ENCODE data around the gene ULK2.

ULK2 gene

DNA sequence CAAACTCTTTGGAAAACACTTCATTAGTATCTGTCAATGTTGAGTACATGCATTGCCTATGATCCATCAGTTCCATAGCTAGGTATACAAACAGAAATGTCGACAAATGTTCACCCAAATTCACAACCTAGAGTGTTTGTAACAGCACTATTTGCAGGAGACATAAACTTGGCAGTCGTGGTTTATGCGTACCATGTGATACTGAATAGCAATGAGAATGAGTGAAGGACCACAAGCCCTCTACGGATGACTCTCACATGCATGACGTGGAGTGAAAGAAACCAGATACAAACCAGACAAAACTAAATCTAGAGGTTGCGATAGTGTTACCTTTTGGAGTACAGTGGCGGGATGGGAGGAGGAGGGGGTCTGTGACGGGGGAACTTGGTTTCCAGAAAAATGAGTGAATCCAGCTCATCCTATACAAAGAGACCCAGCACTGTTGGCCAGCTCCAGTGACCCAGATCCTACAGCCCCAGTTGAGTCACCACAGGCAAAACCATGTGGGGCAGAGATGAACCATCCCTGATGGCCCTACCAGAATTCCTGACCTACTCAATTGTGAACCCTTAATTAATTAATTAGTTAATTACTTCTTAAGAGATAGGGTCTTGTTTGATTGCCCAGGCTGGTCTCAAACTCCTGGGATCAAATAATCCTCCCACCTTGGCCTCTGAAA, 15.9 kb upstream of the ULK2 start:
- no peak overlapping the region for H3K4me3 ChIP-seq (ENCODE audit: low read depth, low read length)
- no peak for DNase-seq (ENCODE audit: low read depth)
- TF ChIP-seq, protein P1, sequence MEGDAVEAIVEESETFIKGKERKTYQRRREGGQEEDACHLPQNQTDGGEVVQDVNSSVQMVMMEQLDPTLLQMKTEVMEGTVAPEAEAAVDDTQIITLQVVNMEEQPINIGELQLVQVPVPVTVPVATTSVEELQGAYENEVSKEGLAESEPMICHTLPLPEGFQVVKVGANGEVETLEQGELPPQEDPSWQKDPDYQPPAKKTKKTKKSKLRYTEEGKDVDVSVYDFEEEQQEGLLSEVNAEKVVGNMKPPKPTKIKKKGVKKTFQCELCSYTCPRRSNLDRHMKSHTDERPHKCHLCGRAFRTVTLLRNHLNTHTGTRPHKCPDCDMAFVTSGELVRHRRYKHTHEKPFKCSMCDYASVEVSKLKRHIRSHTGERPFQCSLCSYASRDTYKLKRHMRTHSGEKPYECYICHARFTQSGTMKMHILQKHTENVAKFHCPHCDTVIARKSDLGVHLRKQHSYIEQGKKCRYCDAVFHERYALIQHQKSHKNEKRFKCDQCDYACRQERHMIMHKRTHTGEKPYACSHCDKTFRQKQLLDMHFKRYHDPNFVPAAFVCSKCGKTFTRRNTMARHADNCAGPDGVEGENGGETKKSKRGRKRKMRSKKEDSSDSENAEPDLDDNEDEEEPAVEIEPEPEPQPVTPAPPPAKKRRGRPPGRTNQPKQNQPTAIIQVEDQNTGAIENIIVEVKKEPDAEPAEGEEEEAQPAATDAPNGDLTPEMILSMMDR (conservative IDR thresholded peaks at IDR 0.05; ENCODE audit: low read depth, low read length), result no peak

DNA sequence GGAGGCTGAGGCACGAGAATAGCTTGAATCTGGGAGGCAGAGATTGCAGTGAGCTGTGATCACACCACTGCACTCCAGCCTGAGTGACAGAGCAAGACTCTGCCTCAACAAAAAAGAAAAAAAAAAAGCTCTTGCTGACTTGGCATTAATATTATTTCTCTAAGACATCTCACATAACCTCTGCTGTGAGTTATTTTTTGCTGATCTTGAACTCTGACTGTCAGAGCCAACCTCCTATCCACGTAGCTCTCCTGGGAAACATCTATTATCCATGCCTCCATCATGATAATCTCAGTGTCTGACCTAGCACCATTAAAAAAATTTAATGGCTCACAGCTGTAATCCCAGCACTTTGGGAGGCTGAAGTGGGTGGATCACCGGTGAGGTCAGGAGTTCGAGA, 12.7 kb upstream of the ULK2 start:
- no peak for DNase-seq (ENCODE audit: low read depth)
- no peak overlapping the region for H3K4me3 ChIP-seq (ENCODE audit: low read depth, low read length)
- TF ChIP-seq, protein P1 (conservative IDR thresholded peaks at IDR 0.05; ENCODE audit: low read depth, low read length), result no peak

- TF ChIP-seq, protein P1 (conservative IDR thresholded peaks at IDR 0.05; ENCODE audit: low read depth, low read length), result no peak
- H3K4me3 ChIP-seq (ENCODE audit: low read depth, low read length), result no peak overlapping the region
- no peak for DNase-seq (ENCODE audit: low read depth)
Observed at GRCh38 chr17:19877364-19877945, 9.7 kb upstream of the ULK2 start.

- H3K4me3 ChIP-seq (ENCODE audit: low read depth, low read length), result no peak overlapping the region
- TF ChIP-seq, protein P1 (conservative IDR thresholded peaks at IDR 0.05; ENCODE audit: low read depth, low read length), result no peak
Observed at GRCh38 chr17:19876529-19877161, 8.9 kb upstream of the ULK2 start.

DNA sequence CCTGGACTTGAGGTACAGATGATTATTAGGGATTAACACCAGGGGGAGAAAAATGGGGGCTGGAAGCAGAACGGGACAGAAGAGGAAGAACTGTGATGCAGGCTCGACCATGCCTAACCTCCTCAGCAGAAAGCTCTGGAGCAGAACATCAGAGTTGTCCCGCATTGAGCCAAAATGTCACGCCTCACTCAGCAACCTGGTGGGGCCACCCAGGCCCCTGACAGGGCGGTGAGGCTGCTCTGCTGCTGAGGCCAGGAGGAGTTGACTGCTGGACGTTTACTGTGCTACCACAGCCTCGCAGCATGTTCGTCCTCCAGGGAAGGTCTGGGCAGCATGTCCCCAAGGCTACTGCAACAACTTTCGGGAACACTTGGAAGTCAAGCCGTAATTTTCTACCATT, 6.5 kb upstream of the ULK2 start:
- TF ChIP-seq, protein P1 (conservative IDR thresholded peaks at IDR 0.05; ENCODE audit: low read depth, low read length), result no peak
- H3K4me3 ChIP-seq (ENCODE audit: low read depth, low read length), result no peak overlapping the region

More at GRCh38 chr17:19876529-19877161, 8.9 kb upstream of the ULK2 start:
- no peak for DNase-seq (ENCODE audit: low read depth)

GRCh38 chr17:19873346-19873745, 5.6 kb upstream of the ULK2 start:
- no peak for DNase-seq (ENCODE audit: low read depth)
- TF ChIP-seq, protein P1 (conservative IDR thresholded peaks at IDR 0.05; ENCODE audit: low read depth, low read length), result no peak

More for the DNA sequence above, 6.5 kb upstream of the ULK2 start:
- no peak for DNase-seq (ENCODE audit: low read depth)

More at GRCh38 chr17:19873346-19873745, 5.6 kb upstream of the ULK2 start:
- H3K4me3 ChIP-seq (ENCODE audit: low read depth, low read length), result no peak overlapping the region
